GM21528 (cell line): ENCODE data around the gene RGL2.
A peak's percentile ranks its signal among the peaks of the same experiment; 100 is the strongest.
"Not testable (repeated sequence)": the region's sequence is repeated elsewhere in the genome, so short reads cannot be mapped to it uniquely, and the experiment has no call there.

Experiments
- ATAC-seq: cut with Tn5 transposase; IDR thresholded peaks from one replicate; pipeline ENCODE4 v1.9.1; 2021; ENCODE audit warnings: mild to moderate bottlenecking, moderate library complexity; ENCODE audit not compliant: unreplicated experiment, low FRiP score

Gene RGL2, protein sequence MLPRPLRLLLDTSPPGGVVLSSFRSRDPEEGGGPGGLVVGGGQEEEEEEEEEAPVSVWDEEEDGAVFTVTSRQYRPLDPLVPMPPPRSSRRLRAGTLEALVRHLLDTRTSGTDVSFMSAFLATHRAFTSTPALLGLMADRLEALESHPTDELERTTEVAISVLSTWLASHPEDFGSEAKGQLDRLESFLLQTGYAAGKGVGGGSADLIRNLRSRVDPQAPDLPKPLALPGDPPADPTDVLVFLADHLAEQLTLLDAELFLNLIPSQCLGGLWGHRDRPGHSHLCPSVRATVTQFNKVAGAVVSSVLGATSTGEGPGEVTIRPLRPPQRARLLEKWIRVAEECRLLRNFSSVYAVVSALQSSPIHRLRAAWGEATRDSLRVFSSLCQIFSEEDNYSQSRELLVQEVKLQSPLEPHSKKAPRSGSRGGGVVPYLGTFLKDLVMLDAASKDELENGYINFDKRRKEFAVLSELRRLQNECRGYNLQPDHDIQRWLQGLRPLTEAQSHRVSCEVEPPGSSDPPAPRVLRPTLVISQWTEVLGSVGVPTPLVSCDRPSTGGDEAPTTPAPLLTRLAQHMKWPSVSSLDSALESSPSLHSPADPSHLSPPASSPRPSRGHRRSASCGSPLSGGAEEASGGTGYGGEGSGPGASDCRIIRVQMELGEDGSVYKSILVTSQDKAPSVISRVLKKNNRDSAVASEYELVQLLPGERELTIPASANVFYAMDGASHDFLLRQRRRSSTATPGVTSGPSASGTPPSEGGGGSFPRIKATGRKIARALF

DNA sequence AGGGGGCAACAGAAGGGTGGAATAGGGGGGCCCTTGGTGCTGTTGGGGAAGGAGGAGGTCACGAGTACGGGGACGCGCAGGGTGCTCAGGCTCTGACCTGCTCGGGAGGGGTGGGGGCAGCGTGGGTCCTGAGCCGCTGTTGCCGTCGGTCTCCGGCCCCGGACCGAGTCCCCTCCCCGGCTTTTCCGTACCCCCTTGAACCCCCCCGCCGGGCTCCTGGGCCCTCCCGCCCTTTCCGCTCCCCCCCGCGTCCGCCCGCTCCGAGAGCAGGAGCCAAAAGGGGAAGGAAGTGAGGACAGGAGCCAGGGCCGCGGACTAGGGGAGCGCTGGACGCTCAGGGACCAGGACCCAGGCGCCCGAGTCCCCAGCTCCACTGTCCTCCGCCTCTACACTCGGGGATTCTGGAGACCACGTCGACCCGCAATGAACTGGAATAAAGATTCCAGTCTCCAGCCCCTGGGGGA lies at the start of gene RGL2:
RGL2 (minus strand) TSS at position 170 of the 464 bp plus-strand sequence. CDS start 332 bp downstream, outside the sequence.
- peak; percentile 21 for ATAC-seq

DNA sequence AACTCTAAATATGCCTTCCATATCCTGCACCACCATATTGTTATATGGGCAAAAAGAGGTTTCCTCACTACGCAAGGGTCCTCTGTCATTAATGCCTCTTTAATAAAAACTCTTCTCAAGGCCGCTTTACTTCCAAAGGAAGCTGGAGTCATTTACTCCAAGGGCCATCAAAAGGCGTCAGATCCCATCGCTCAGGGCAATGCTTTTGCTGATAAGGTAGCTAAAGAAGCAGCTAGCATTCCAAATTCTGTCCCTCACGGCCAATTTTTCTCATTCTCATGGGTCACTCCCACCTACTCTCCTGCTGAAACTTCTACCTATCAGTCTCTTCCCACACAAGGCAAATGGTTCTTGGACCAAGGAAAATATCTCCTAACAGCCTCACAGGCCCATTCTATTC lies 49.1 kb upstream of the RGL2 start:
- no peak for ATAC-seq

DNA sequence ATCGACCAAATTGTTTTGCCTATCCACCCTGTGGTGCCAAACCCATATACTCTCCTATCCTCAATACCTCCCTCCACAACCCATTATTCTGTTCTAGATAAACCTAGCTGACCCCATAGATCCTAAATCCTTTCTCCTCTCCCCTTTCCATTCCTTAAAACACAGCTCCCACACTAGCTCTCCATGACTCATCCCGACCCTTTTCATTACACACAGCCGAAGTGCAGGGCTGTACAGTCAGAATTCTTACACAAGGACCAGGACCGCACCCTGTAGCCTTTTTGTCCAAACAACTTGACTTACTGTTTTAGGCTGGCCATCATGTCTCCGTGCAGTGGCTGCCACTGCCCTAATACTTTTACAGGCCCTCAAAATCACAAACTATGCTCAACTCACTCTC lies 48.2 kb upstream of the RGL2 start:
- ATAC-seq, result not testable (repeated sequence)

DNA sequence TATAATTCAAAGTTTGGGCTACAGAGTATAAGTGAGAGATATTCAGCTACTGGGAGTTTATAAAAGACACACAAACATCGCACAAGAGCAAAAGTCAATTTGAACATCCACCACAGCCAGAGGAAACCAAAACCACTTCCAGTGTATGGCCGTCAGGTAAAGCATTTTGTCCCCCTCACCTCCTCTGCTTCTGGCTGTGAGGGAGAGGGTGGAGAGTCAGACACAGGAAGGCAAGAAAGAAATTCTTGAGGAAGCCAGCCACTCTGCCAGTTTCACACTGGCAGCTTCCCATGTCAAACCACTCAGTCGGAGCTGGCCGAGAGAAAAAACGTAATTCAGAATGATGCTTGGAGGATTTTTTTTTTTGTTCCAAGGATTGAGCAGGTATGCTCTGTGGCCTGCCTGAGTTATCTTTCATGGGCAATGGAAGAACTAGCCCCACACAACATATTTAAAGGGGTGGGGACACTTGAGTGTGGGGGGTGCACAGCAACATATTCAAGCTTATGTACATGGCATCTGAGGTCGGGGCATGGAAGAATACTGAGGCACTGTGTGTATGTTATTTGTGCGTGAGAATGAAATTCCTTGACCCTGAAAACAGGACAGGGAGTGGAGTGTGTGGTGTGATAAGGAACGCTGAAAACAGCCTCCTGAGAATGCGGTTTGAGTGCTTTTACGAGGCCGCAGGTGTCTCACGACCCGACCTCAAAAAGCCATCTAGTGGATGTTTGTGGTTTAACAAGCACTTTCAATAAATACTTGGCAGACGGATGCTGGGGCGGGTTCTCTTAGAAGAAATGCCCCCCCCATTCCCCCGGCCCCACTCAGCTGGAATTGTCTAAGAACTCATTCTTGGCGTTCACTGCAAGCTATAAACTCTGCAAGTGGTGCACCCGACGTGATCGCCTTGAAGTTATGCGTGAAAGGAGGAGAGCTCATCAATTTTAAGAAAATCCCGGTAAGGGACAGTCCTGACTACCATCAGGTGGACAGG lies 46.3 kb upstream of the RGL2 start:
- ATAC-seq, result no peak

DNA sequence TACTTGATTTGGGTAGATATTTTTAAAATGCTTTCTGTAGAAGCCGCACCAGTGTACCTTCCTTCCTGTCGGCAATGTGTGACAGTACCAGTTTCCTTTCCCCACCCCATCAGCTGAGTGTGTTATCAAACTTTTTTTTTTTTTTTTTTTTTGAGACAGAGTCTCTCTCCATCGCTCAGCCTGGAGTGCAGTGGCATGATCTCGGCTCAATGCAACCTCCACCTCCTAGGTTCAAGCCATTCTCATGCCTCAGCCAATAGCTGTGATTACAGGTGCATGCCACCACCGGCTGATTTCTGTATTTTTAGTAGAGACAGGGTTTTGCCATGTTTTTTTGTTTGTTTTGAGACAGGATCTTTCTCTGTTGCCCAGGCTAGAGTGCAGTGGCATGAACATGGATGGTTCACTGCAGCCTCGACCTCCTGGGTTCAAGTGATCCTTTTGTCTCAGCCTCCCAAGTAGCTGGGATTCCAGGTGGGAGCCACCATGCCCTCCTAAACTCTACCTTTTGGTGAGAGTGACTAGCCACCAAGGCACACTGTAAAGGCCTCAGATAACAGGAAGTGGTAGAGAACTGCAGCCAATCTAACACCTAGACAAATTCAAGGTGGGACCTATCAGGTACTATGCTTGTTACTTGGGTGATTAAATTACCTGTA lies 45.3 kb upstream of the RGL2 start:
- peak; percentile 64 for ATAC-seq

DNA sequence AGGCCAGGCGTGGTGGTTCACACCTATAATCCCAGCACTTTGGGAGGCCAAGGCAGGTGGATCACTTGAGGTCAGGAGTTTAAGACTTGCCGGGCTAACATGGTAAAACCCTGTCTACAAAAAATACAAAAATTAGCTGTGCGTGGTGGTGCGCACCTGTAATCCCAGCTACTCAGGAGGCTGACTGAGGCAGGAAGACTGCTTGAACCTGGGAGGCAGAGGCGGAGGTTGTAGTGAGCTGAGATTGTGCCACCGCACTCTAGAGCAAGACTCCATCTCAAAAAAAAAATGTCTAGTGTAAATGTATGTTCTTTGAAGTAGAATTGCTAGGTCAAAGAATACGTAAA lies 44.8 kb upstream of the RGL2 start:
- not testable (repeated sequence) for ATAC-seq

DNA sequence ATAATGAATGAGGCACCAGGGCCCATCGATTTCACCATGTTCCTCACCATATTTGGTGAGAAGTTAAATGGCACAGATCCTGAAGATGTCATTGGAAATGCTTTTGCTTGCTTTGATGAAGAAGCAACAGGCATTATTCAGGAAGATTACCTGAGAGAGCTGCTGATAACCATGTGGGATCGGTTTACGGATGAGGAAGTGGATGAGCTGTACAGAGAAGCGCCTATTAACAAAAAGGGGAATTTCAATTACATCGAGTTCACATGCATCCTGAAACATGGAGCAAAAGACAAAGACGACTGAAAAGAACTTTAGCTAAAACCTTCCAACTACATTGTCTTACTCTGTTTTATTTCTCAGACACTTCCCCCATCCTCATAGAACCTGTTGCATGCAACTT lies 40.5 kb upstream of the RGL2 start:
- no peak for ATAC-seq

DNA sequence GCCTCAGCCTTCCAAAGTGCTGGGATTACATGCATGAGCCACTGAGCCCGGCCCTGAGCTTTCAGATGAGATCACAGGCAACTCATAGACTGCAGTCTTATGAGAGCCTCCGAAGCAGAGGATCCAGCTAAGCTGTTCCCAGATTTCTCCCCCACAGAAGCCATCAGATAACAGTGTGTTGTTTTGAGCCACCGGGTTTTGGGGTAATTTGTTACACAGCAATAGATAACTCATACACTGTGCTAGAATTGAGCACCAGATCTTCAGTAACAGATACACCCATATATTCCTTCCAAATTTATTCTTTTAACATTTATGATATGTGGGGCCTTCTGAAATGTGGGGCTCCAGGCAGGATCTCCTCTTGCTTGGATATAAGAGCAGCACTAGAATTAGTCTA lies 37.8 kb upstream of the RGL2 start:
- no peak for ATAC-seq

DNA sequence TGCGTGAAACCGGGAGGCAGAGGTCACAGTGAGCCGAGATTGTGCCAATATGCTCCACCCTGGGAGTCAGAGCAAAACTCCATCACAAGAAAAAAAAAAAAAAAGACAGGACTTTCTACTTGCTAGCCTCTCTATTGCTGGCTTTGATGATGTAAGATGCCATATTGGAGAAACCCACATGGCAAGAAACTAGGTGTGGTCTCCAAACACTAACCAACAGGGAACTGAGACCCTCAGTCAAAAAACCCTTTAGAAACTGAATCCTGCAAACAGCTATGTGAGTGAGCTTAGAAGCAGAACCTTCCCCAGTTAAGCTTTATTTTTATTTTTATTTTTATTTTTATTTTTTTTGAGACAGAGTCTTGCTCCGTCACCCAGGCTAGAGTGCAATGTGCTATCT lies 37.2 kb upstream of the RGL2 start:
- ATAC-seq, result no peak

DNA sequence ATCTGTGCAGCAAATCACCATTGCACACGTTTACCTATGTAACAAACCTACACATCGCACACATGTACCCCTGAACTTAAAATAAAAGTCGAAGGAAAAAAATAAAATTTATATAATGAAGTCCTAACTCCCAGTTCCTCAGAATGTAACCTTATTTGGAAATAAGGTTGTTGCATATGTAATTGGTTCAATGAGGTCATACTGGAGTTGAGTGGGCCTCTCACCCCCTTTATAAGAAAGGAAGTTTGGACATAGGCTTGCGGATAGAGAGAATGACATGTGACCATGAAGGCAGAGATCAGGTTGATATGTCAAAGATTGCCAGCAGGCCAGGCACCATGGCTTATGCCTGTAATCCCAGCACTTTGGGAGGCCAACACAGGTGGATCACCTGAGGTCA lies 34.9 kb upstream of the RGL2 start:
- no peak for ATAC-seq

DNA sequence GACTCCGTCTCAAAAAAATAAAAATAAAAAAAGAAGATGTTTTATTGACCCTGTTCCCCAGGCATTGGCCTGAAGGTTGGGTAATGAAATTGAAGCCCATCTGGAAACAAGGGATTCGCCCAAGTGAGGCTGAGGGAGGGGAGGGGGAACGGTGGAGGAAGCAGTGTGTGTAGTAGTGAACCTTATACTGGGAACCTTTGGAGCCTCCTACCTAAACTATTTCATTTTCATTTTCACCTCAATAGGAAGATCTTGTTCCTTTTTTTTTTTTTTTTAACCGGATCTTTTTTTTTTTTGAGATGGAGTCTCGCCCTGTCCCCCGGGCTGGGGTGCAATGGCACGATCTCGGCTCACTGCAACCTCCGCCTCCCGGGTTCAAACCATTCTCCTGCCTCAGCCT lies 32.0 kb upstream of the RGL2 start:
- ATAC-seq, result no peak

DNA sequence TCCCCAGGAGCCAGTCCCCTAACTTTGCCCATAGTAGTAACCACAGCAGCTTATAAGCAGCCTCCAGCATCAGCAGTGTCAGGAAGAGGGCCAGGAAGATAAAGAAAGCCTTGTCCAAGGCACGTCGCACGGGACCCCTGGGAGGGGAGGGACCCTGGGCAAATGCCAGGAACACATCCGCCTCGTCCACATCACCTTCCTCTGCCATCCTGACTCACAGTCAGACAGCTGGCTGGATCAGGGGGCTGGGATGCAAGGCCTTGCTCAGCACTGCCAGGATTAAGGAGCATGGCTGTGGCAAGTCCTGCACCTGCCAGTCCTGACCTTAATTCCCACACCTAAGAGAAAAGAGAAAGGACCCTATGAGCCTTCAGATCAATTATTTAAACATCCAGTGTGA lies 30.3 kb upstream of the RGL2 start:
- ATAC-seq, result no peak

DNA sequence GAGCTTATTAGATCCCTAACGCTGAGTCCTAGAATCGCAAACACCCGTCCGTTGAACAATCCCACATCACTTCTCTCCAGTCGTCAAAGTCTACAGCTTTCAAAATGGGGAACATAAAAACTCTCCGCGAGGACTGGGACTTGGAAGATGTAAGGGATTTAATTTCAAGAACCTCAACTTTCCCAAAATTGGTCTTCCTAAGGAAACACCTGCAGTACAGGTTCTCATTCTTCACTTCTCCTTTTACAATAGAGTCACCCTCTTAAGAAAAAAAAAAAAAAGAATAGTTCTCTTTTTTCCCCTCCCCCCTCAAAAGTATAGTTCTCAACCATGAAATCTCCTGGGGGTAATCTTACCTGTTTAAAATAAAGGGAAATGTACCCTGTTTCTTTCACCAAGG lies 25.4 kb upstream of the RGL2 start:
- no peak for ATAC-seq

DNA sequence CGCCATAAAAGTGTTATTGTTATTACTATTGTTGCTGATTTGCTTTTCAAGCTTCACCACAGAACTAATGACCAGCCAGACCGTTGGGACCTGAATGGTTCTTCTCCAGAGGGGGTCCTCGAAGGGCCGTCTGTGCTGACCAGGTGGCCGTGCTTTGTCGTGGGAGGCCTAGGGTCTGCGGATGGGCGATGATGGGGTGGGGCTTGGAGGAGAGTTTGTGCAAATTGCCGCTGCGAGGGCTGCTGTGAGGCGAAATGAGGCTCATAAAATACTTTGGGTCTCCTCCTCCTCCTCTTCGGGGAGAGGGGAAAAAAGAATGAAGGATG lies 24.8 kb upstream of the RGL2 start:
- peak; percentile 9 for ATAC-seq

DNA sequence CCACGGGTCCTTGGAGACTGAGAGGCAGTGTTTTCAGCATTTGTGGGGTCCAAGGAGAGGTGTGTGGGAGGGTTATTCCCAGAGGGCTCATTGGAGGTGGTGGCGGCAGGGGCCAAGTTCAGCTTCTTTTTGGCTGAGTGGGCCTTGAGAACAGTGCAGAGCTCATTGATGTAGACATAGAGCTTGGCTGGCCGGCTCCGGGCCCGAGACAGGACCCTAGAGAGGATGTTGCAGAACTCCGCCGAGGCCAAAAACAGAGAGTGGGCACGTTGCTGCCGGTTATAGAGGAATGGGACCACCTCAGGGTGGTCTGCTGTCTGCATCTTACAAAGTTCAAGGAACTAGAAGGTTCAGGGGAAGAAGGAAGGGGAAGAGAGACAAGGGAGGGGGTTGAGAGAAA lies 22.5 kb upstream of the RGL2 start:
- ATAC-seq, result no peak

DNA sequence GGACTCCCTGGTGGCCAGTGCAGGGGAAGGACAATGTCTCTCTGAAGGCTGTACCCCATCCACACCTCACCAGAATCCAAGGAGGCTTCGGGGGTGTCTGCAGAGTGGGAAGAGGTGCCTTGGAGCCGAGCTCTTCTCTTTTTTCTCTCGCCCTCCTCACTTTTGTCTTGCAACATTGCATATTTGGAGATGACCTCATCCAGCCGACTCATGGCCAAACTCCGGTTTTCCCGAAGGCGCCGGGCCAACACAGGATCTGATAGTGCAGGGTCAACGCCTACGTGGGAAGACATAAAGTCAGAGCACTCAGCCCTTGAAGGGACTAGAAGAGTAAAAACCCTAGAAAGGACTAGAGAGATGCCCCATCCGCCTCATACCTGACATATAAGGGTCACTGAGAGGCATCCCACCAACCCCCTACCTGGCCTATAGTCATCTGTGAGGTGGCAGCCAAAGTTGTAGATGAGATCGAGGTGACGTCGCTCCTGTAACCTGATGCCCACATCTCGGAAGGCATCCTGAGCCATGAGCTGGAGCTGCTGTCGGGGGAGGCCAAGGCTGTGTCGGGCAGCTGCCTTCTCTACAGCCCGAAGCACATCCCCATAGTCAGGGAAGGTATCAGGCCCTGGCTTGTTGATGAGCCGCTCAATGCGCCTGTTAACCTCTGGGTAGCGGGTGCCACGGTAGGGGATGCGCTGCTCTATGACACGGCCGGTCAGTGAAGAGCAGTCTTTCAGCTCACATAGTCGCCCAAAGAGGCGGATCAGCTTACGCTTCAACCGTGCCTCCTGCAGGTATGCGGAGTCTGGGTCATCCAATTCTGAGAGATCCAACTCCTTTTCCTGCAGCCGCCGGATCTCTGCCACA lies 21.8 kb upstream of the RGL2 start:
- no peak for ATAC-seq

DNA sequence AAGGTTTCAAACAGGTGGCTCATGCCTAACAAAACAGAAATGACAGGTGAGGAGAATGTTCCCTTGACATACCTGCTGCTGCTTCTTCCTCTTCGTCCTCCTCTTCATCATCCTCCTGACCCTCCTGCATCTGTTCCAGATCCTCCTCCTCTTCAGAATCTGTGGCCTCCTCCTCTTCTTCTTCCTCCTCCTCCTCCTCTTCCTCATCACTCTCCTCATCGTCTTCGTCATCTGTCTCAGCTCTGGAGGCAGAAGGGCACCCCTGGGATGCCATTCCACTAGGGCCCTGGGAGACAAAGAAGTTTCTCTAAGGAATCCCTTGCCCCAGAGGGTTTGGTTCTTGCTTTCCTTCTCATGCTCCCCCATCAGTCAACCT lies 21.2 kb upstream of the RGL2 start:
- no peak for ATAC-seq

DNA sequence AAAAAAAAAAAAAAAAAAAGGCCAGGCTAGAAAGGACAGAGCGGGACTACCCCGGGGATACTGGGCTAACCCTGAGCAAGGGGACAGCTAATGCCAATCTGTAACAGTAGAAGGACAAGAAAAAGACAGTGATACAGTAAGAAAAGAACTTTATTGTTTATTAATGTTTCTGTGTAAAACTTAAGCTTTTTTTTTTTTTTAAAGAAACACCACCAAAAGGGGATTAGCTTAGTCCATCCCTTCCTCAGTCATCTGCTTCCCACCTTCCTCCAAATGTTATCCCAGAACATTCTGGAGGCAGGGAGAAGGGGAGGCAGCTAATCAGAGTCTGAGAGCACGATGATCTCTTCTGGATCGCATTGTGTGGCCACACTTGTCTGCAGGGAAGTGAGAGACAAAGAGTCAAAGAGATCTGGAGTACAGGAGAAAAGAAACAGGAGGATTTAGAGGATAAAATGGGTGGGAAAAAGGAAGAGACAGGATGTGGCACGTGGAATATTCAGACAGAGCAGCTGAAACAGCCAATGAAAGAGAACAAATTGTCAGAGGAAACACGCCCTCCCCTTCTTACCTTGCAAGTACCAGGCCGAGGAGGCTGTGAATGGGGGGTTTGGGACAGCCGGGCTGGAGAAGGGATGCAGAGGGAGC lies 19.8 kb upstream of the RGL2 start:
- no peak for ATAC-seq
